GM12801 (cell line): ENCODE data around the gene SDR9C7.

ENCODE experiments used
- CTCF ChIP-seq: IDR thresholded peaks from one replicate; pipeline ENCODE4 v1.5.1; 2011; ENCODE audit warnings: control low read depth; ENCODE audit not compliant: insufficient read length; ENCODE audit errors: extremely low read depth

SDR9C7 gene

GRCh38 chr12:56948881-56949280 lies 14.7 kb upstream of the SDR9C7 start:
- TF ChIP-seq CTCF: no peak

GRCh38 chr12:56948457-56948777 lies 14.2 kb upstream of the SDR9C7 start:
- no peak for TF ChIP-seq CTCF

GRCh38 chr12:56947633-56948456 lies 13.6 kb upstream of the SDR9C7 start:
- TF ChIP-seq CTCF: no peak

GRCh38 chr12:56943878-56944277 lies 9.7 kb upstream of the SDR9C7 start:
- no peak for TF ChIP-seq CTCF

DNA sequence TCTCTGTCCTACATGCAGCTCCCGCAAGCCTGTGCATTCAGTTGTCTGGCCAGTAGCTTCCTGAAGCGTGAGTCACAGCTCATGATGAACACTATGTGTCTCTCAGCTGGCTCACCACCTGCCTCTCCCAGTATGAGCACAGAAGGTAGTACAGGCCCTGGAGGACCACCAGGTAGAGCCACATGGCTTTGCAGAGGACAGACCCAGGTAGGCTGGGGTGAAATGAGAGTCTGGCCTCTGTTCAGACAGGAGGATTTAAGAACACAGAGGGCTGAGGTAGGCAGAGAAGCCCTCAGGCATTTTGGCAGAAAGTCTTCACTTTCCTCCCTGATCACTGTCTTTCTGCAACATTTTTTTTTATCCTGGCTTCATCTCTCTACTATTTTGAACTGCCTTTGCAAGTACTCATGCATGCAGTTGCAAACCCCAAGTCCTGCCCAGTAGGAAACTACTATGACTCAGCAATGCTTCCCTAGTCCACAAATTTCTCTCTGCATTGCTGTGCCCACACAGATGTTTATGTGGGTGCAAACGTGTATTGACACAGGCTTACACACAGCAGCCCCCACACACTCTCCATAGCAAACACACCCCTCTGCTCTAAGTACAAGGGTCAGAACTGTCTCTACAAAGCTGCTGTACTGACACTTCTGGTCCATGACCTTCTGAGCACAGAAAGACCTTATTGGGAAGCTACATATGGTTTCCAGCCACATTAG lies 7.2 kb upstream of the SDR9C7 start:
- no peak for TF ChIP-seq CTCF

- no peak for TF ChIP-seq CTCF
These were observed 1.5 kb upstream of the SDR9C7 start for GRCh38 chr12:56935752-56936151.

DNA sequence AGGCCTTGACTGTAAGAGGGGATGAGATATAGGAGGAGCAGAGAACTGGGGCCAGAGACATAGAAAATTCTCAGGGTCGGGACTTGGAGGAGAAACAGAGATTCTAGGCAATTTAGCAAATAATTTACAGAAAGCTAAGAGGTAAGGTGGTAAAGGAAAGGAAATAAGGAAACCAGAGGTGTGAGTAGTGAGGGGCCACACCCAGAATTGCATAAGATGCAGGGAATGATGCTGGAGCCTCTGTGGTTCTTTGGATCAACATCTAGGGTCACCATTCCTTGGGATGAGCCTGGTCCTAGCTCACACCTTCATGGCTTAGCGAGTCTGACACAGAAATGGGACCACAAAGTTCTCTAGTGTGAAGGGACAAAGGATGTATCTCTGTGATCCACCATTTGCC lies 949 bp upstream of the SDR9C7 start:
- no peak for TF ChIP-seq CTCF
